Measurements from ENCODE around the gene LGALS3BP. TPM values are rescaled to one million over a fixed set of nuclear protein-coding genes. Genes with fewer than 3 reads are reported as not detected.

Gene LGALS3BP
- total and polyA plus RNA-seq, 2 of the 13 experiments (the other 11 are each of a cell fraction or from before 2014, with no cell fraction given), result 137 to 332 TPM

DNA sequence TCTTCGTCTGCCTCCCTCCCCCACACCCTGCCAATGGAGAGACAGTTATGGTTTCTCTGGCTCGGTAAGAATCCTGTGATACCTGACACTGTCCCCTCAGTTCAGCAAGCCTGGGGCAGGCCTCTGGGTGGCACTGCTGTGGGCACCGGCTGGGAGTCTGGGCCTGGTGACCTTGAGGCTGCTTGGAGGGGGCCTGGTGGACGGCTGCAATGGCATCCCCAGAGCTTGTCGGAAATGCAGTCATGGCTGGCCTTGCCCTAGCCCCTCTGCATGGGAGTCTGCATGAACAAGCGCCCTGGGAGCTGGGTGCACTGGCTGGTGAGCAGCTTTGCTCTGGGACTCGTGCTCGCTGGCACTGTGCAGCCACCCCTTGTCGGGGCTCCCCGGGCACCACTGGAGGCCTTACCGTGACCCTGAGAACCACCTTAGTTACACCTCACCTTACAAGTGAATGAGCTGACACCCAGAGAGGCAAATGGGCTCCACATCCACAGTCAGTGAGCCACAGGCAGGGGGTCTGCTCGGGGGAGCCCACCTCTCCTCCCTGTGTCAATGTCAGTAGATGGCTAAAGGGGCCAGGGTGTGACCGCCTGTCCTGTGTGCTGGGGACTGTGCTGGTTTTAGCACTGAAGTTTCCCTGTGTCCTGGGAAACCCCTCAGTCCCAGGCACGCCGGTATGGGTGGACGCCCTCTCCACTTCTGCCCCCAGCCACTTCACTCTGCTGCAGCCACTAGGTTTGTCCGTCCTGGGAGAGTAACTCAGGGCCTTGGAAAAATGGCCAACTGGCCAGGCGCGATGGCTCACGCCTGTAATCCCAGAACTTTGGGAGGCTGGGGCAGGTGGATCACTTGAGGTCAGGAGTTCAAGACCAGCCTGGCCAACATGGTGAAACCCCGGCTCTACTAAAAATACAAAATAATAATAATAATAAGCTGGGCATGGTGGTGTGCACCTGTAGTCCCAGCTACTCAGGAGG lies 1.4 kb downstream of the LGALS3BP start (continued):
- TF ChIP-seq, protein P1, sequence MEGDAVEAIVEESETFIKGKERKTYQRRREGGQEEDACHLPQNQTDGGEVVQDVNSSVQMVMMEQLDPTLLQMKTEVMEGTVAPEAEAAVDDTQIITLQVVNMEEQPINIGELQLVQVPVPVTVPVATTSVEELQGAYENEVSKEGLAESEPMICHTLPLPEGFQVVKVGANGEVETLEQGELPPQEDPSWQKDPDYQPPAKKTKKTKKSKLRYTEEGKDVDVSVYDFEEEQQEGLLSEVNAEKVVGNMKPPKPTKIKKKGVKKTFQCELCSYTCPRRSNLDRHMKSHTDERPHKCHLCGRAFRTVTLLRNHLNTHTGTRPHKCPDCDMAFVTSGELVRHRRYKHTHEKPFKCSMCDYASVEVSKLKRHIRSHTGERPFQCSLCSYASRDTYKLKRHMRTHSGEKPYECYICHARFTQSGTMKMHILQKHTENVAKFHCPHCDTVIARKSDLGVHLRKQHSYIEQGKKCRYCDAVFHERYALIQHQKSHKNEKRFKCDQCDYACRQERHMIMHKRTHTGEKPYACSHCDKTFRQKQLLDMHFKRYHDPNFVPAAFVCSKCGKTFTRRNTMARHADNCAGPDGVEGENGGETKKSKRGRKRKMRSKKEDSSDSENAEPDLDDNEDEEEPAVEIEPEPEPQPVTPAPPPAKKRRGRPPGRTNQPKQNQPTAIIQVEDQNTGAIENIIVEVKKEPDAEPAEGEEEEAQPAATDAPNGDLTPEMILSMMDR (CRISPR knock-in tag; IDR thresholded peaks at IDR 0.05), result peak; percentile 38
- TF ChIP-seq ZSCAN21 (CRISPR knock-in tag; IDR thresholded peaks at IDR 0.05; ENCODE audit: borderline replicate concordance) (0 out of 2 replicates have a peak, but pooled peaks have one; percentile 67), CHCHD3 (CRISPR knock-in tag; IDR thresholded peaks at IDR 0.05) (0 out of 2 replicates have a peak, but pooled peaks have one; percentile 56), HNRNPL (IDR thresholded peaks at IDR 0.05; ENCODE audit: low read depth, low read length) (peak; percentile 94), ZFX (CRISPR knock-in tag; IDR thresholded peaks at IDR 0.05; ENCODE audit: low read depth) (0 out of 2 replicates have a peak, but pooled peaks have one; percentile 29), GABPB1 (CRISPR knock-in tag; IDR thresholded peaks at IDR 0.05) (0 out of 2 replicates have a peak, but pooled peaks have one; percentile 23), RBFOX2 (IDR thresholded peaks at IDR 0.05; ENCODE audit: low read depth, low read length) (0 out of 2 replicates have a peak, but pooled peaks have one; percentile 21), ZNF780A (CRISPR knock-in tag; IDR thresholded peaks at IDR 0.05) (no peak), TBX2 (CRISPR knock-in tag; IDR thresholded peaks at IDR 0.05; ENCODE audit: borderline replicate concordance) (peak; percentile 22; the same call in 1 of the 2 replicates), GATAD1 (CRISPR knock-in tag; IDR thresholded peaks at IDR 0.05) (no peak)
- TF ChIP-seq, protein P2, sequence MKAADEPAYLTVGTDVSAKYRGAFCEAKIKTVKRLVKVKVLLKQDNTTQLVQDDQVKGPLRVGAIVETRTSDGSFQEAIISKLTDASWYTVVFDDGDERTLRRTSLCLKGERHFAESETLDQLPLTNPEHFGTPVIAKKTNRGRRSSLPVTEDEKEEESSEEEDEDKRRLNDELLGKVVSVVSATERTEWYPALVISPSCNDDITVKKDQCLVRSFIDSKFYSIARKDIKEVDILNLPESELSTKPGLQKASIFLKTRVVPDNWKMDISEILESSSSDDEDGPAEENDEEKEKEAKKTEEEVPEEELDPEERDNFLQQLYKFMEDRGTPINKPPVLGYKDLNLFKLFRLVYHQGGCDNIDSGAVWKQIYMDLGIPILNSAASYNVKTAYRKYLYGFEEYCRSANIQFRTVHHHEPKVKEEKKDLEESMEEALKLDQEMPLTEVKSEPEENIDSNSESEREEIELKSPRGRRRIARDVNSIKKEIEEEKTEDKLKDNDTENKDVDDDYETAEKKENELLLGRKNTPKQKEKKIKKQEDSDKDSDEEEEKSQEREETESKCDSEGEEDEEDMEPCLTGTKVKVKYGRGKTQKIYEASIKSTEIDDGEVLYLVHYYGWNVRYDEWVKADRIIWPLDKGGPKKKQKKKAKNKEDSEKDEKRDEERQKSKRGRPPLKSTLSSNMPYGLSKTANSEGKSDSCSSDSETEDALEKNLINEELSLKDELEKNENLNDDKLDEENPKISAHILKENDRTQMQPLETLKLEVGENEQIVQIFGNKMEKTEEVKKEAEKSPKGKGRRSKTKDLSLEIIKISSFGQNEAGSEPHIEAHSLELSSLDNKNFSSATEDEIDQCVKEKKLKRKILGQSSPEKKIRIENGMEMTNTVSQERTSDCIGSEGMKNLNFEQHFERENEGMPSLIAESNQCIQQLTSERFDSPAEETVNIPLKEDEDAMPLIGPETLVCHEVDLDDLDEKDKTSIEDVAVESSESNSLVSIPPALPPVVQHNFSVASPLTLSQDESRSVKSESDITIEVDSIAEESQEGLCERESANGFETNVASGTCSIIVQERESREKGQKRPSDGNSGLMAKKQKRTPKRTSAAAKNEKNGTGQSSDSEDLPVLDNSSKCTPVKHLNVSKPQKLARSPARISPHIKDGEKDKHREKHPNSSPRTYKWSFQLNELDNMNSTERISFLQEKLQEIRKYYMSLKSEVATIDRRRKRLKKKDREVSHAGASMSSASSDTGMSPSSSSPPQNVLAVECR (CRISPR knock-in tag; IDR thresholded peaks at IDR 0.05; ENCODE audit: borderline replicate concordance), result peak; percentile 4; the same call in 1 of the 2 replicates

Measured in HepG2 (cell line).